GM15510 (cell line): ENCODE data around the gene DLG2.

Experiments used
- POLR2A ChIP-seq: IDR thresholded peaks from 3 replicates; pipeline ENCODE4 v1.6.1; 2011; ENCODE audit warnings: borderline replicate concordance; ENCODE audit not compliant: insufficient read length; ENCODE audit errors: extremely low read depth

DLG2 gene

GRCh38 chr11:84212468-84213390 lies 1414.4 kb downstream of the DLG2 start:
- no peak for TF ChIP-seq POLR2A

- TF ChIP-seq POLR2A = no peak
Measured at GRCh38 chr11:84211896-84212295, 1415.2 kb downstream of the DLG2 start.

GRCh38 chr11:84194696-84195095 lies 1432.4 kb downstream of the DLG2 start:
- no peak for TF ChIP-seq POLR2A

- TF ChIP-seq POLR2A = no peak
Measured at GRCh38 chr11:84193706-84194105, 1433.4 kb downstream of the DLG2 start.

GRCh38 chr11:84188521-84188920 lies 1438.6 kb downstream of the DLG2 start:
- no peak for TF ChIP-seq POLR2A

- TF ChIP-seq POLR2A = no peak
Measured at GRCh38 chr11:84173078-84173477, 1454.1 kb downstream of the DLG2 start.

- no peak for TF ChIP-seq POLR2A
Measured at GRCh38 chr11:84165139-84165538, 1462.0 kb downstream of the DLG2 start.

- no peak for TF ChIP-seq POLR2A
Measured at GRCh38 chr11:84164728-84165127, 1462.4 kb downstream of the DLG2 start.

- TF ChIP-seq POLR2A = no peak
Measured at GRCh38 chr11:84163116-84163515, 1464.0 kb downstream of the DLG2 start.

GRCh38 chr11:84157639-84158038 lies 1469.5 kb downstream of the DLG2 start:
- no peak for TF ChIP-seq POLR2A

GRCh38 chr11:84146826-84147225 lies 1480.3 kb downstream of the DLG2 start:
- no peak for TF ChIP-seq POLR2A

GRCh38 chr11:84145616-84146185 lies 1481.4 kb downstream of the DLG2 start:
- TF ChIP-seq POLR2A = no peak

GRCh38 chr11:84144531-84144930 lies 1482.6 kb downstream of the DLG2 start:
- TF ChIP-seq POLR2A = no peak

- no peak for TF ChIP-seq POLR2A
Measured at GRCh38 chr11:84142411-84142810, 1484.7 kb downstream of the DLG2 start.

GRCh38 chr11:84140386-84141169 lies 1486.6 kb downstream of the DLG2 start:
- TF ChIP-seq POLR2A = no peak
